ENCODE data around the gene CRIP2.

DNA sequence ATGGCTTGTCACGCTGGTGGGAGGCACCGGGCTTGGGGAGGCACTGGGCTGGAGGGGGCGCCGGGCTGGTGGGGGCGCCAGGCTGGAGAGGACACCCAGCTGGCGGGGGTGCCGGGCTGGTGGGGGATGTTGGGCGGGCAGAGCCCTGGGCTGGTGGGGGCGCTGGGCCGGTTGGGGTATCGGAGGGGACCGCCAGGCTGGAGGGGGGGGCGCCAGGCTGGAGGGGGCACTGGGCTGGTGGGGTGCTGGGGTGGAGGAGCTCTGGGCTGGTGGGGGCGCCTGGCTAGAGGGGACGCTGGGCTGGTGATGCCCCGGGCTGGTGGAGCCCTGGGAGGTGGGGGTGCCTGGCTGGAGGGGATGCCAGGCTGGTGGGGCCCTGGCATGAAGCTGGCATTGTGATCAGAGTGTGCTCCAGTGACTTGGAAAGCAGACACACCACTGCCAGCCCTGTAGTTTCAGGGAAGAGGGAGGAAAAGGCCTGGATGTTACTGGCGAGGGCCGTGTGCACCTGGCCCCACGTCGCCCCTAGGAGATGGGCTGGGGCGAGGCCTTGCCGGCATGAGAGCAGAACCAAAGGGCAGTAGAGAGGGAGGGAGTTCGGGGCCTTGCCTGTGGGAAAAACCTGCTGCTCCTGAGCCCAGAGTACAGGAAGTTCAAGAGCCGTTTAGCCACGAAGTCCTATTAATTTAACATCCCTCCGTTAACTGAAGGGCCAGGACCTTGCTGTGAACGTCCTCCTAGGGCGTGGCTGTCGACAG, 29.5 kb downstream of the CRIP2 start:
- TF ChIP-seq, protein P1, sequence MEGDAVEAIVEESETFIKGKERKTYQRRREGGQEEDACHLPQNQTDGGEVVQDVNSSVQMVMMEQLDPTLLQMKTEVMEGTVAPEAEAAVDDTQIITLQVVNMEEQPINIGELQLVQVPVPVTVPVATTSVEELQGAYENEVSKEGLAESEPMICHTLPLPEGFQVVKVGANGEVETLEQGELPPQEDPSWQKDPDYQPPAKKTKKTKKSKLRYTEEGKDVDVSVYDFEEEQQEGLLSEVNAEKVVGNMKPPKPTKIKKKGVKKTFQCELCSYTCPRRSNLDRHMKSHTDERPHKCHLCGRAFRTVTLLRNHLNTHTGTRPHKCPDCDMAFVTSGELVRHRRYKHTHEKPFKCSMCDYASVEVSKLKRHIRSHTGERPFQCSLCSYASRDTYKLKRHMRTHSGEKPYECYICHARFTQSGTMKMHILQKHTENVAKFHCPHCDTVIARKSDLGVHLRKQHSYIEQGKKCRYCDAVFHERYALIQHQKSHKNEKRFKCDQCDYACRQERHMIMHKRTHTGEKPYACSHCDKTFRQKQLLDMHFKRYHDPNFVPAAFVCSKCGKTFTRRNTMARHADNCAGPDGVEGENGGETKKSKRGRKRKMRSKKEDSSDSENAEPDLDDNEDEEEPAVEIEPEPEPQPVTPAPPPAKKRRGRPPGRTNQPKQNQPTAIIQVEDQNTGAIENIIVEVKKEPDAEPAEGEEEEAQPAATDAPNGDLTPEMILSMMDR (IDR thresholded peaks at IDR 0.05; ENCODE audit: borderline replicate concordance, extremely low read depth, low read length, poor library complexity, severe bottlenecking), result no peak
- no peak for TF ChIP-seq EZH2 (IDR thresholded peaks at IDR 0.05; ENCODE audit: borderline replicate concordance, low read depth, low read length, severe bottlenecking)
